Ovary (tissue), 3 donors: ENCODE results near the gene FKBP11.

Experiments
- EP300 ChIP-seq: sonication (generic); formaldehyde crosslinking; IDR thresholded peaks from one replicate; pipeline ENCODE4 v1.6.1; 2017; ENCODE audit warnings: antibody characterized with exemption
- TF ChIP-seq, protein P1 (sequence below), 3 donors: fragments of 450-650 bp in 2 of 3; fragments of 200-600 bp in 1 of 3; IDR thresholded peaks; one replicate each; pipeline versions ENCODE4 v1.5.1 to v1.8.0; 2016 to 2022; ENCODE audit warnings: antibody characterized with exemption in 3 of 3, mild to moderate bottlenecking in 1 of 3
- donor health status: DM: no; HTN: no; CAD: no.

DNA sequence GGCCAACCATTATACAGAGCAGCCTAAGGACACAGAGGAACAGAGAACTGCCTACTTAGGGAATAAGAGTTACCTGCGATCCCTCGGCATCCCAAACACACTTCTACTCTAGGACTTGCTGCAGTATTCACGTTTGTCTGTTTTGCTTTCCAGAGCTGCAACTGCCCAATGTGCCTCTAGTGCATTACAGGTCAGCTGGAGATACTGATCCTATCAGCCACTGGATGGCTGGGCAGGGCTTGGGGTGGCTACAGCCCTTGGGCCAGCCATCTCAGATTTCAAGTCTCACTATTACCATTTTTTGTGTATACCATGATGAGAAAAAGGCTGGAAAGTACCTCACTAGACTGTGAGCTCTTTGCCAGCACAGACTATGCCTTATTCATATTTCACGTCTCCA, 27.4 kb upstream of the FKBP11 start:
- TF ChIP-seq EP300: no peak
- TF ChIP-seq, protein P1, sequence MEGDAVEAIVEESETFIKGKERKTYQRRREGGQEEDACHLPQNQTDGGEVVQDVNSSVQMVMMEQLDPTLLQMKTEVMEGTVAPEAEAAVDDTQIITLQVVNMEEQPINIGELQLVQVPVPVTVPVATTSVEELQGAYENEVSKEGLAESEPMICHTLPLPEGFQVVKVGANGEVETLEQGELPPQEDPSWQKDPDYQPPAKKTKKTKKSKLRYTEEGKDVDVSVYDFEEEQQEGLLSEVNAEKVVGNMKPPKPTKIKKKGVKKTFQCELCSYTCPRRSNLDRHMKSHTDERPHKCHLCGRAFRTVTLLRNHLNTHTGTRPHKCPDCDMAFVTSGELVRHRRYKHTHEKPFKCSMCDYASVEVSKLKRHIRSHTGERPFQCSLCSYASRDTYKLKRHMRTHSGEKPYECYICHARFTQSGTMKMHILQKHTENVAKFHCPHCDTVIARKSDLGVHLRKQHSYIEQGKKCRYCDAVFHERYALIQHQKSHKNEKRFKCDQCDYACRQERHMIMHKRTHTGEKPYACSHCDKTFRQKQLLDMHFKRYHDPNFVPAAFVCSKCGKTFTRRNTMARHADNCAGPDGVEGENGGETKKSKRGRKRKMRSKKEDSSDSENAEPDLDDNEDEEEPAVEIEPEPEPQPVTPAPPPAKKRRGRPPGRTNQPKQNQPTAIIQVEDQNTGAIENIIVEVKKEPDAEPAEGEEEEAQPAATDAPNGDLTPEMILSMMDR (IDR thresholded peaks at IDR 0.05): no peak
